ENCODE measurements around the gene CDK5RAP1.

DNA sequence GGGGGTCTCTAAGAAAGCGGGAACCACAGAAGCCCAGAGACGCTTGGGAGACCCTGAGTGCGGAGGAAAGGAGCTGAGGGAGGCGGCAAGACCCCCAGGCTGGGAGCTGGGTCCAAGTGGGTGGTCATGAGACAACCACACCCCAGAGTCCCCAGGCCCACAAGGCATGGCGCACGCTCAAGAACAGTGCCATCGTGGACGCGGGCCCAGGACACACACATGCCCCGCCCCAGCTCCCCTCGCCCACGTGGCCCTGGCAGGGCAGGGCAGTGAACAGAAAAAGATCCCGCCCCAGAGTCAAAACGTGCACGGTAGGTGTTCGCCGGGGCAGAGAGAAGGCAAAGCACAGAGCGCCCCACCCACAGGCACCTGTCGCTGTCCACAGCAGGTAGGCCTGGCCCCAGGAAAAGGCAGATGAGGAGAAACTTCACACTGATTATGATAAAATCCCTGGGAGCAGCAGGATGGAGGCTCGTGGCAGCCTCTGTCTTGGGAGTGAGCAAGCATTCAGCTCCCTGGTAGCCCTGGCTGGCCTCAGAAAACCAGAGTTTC is 68.3 kb downstream of the CDK5RAP1 start:
- TF ChIP-seq POLR2A (IDR thresholded peaks at IDR 0.05): no peak
- no peak for TF ChIP-seq POLR2AphosphoS5 (IDR thresholded peaks at IDR 0.05)
- TF ChIP-seq CTCF (IDR thresholded peaks at IDR 0.05): no peak
